A549 treated with dexamethasone at 1 μM for 4 hours (cell line): ENCODE results near the gene HSPA9. TPM values are rescaled to one million over a fixed set of nuclear protein-coding genes. Genes with fewer than 3 reads are reported as not detected.

Source experiments
- total RNA-seq: library from RNA; stranded (reverse); fragments of 200-300 nt; extraction: Qiagen RNA extraction; gene quantifications from 5 replicates; pipeline ENCODE4 v1.2.3, GENCODE V29; 2022

The HSPA9 gene
- 303 to 366 TPM (median 343 TPM) in 5 replicates for total RNA-seq

DNA sequence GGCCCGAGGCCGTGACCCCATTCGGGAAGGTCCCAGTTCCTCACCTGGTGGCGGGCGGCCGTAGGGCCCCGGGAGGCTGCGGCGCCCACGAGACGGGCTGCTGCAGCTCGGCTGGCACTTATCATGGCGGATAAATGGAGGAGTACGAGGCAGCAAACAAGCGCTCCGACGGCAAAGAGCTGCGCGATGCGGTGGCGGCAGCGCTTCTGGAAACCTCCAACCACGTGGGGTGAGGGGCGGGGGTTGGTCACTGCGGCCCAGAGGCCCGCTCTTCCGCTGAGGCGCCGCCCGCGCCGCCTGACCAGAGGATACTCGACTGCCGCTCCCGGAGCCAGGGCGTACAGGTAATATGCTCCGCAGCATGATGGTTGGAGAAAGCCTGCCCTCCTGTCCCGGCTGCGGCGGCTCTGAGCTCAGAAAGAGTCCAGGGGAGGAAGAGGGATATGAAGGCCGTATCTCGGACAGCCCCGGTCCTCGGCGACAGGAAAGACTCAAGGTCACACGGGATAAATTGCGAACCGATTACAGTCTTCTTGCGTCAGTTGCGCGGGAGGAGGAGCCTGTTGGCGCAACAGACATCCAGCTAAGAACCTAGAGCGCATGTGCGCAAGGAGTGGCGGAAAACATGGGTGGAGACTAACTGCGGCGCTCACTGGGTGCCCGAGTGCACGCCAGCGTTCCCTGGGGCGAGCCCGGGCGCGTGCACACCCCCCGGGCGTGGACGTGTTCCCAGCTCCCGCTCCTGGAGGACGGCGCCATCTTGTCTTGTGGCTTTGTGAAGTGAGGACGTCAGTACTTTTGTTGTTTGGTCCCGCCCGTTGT, at the start of gene HSPA9:
Gene HSPA9 (minus strand): TSS at position 208 of the 822 bp plus-strand sequence. CDS start 83 bp downstream, at position 125.

GRCh38 chr5:138542956-138543729, 32.1 kb downstream of the HSPA9 start, which contains the start of gene ETF1:
TSS of gene ETF1 (minus strand) at chr5:138543236. CDS start at chr5:138542918, 318 bp downstream.

Other genes with a start within 250 kb of the HSPA9 start
- gene CDC25C, start 243.6 kb downstream of the HSPA9 start, total RNA-seq, result 9.0 to 11.0 TPM (median 9.7 TPM) in 5 replicates
- 17.4 to 21.1 TPM (median 19.6 TPM) in 5 replicates for gene FAM53C, start 237.1 kb downstream of the HSPA9 start, total RNA-seq
- 38.3 to 45.6 TPM (median 43.9 TPM) in 5 replicates for gene KDM3B, start 222.7 kb downstream of the HSPA9 start, total RNA-seq
- gene REEP2, start 136.3 kb downstream of the HSPA9 start, total RNA-seq, result 6.2 to 7.7 TPM (median 6.7 TPM) in 5 replicates
- 8.6 to 14.0 TPM (median 11.8 TPM) in 5 replicates for gene EGR1, start 109.9 kb downstream of the HSPA9 start, total RNA-seq
- 135 to 153 TPM (median 139 TPM) in 5 replicates for gene ETF1, start 32.2 kb downstream of the HSPA9 start, total RNA-seq
- 185 to 205 TPM (median 189 TPM) in 5 replicates for gene CTNNA1, start 178.0 kb upstream of the HSPA9 start, total RNA-seq